ENCODE data around the gene ITPR3. TPM values are rescaled to one million over a fixed set of nuclear protein-coding genes. Genes with fewer than 3 reads are reported as not detected.

ITPR3 gene
- total RNA-seq, 2 experiments from 2014 or later: 56.6 to 83.5 TPM

DNA sequence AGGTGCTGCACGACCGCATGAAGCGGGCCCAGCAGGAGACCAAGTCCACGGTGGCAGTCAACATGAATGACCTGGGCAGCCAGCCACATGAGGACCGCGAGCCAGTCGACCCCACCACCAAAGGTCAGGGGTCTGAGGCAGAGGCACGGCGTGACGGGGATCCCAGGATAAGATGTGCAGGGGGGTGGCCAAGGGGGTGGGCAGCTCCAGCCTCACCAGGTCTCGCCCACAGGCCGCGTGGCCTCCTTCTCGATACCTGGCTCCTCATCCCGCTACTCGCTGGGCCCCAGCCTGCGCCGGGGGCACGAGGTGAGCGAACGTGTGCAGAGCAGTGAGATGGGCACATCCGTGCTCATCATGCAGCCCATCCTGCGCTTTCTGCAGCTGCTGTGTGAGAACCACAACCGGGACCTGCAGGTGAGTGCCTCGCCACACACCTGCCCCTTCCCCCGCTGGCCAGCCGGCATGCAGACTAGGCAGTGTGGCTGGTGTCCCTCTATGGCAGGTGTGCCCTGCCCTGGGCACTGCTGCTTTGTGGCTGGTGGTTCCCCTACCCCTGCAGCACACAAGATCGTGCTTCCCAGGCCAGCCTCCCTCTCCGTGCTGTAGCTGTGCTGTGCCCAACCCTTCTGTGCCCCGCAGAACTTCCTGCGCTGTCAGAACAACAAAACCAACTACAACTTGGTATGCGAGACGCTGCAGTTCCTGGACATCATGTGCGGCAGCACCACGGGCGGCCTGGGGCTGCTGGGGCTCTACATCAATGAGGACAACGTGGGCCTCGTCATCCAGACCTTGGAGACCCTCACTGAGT is 64.5 kb downstream of the ITPR3 start:
- CTCF ChIA-PET (ENCODE audit: unreplicated experiment): no interaction called here
- BruUV-seq (replicated peaks): TSS peak; percentile 64
- peaks cover 95% of the 10 kb centered on the region for H3K36me3 ChIP-seq (ENCODE audit: insufficient read depth, low read length)

DNA sequence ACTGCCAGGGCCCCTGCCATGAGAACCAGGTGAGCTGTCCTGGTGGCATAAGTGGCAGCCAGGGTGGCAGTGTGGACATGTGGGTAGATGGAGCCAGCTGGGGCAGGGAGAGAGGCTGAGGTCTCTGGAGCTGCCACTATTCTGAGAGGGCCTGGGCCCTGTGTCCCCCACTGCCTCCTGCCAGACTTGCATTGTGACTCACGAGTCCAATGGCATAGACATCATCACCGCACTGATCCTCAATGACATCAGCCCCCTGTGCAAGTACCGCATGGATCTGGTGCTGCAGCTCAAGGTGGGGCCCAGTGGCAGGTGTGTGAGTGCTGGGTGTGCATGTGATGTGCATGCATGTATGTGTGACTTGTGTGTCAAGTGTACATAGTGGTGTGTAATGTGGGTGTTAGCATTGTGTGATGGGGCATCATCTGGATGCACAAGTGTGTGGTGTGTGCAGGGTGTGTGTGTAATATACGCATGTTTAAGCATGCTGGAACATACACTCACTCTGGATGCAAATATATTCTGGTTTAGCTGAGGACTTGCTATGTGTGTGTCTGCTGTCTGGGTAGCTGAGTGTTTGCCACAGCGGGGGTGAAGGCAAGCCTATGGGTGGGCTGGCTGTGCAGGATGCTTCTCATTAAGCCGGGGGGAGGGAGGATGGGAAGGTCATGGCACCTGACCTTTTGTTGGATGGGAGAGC is 65.3 kb downstream of the ITPR3 start:
- no peaks in the 10 kb centered on the region for H3K9me3 ChIP-seq (ENCODE audit: low read length)
- H3K36me3 ChIP-seq (ENCODE audit: insufficient read depth, low read length): peaks cover 97% of the 10 kb centered on the region
- no peak overlapping the region for H3K27ac ChIP-seq (ENCODE audit: low read depth, low read length, poor library complexity, severe bottlenecking)
- H2AFZ ChIP-seq (ENCODE audit: low read length): no peak overlapping the region
- no peak for DNase-seq (ENCODE audit: low spot score)
- H3K79me2 ChIP-seq (ENCODE audit: insufficient read depth, low read depth, low read length): no peaks in the 10 kb centered on the region
- H3K9me2 ChIP-seq (ENCODE audit: insufficient read depth, low read length): no peaks in the 10 kb centered on the region
- ChIA-PET CTCF (ENCODE audit: unreplicated experiment) (interaction anchor here (0.9 kb wide), 1 partner anchor 11 kb away, joined by 5 read pairs; no protein-coding TSS in a partner anchor), POLR2A (no interaction called here)
- no peak overlapping the region for H3K4me2 ChIP-seq (ENCODE audit: low read length)
- BruUV-seq (replicated peaks): no TSS peak
- no peaks in the 10 kb centered on the region for H3K4me1 ChIP-seq (ENCODE audit: insufficient read depth, low read length, poor library complexity, severe bottlenecking)
- TF ChIP-seq, protein P1, sequence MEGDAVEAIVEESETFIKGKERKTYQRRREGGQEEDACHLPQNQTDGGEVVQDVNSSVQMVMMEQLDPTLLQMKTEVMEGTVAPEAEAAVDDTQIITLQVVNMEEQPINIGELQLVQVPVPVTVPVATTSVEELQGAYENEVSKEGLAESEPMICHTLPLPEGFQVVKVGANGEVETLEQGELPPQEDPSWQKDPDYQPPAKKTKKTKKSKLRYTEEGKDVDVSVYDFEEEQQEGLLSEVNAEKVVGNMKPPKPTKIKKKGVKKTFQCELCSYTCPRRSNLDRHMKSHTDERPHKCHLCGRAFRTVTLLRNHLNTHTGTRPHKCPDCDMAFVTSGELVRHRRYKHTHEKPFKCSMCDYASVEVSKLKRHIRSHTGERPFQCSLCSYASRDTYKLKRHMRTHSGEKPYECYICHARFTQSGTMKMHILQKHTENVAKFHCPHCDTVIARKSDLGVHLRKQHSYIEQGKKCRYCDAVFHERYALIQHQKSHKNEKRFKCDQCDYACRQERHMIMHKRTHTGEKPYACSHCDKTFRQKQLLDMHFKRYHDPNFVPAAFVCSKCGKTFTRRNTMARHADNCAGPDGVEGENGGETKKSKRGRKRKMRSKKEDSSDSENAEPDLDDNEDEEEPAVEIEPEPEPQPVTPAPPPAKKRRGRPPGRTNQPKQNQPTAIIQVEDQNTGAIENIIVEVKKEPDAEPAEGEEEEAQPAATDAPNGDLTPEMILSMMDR (conservative IDR thresholded peaks at IDR 0.05; ENCODE audit: low read length): no peak
- no peak for TF ChIP-seq EZH2phosphoT487 (IDR thresholded peaks at IDR 0.05; ENCODE audit: borderline replicate concordance, low read depth, low read length)
- no peak overlapping the region for H3K4me3 ChIP-seq (ENCODE audit: low read depth, low read length, poor library complexity, severe bottlenecking)
- H4K20me1 ChIP-seq (ENCODE audit: insufficient read depth, low read length): no peaks in the 10 kb centered on the region
- intact Hi-C loops (cut with micrococcal nuclease; ENCODE audit: unreplicated experiment): no loop called here

More for the DNA sequence above, 64.5 kb downstream of the ITPR3 start:
- no peak for TF ChIP-seq EZH2phosphoT487 (IDR thresholded peaks at IDR 0.05; ENCODE audit: borderline replicate concordance, low read depth, low read length)
- TF ChIP-seq, protein P1 (conservative IDR thresholded peaks at IDR 0.05; ENCODE audit: low read length): no peak
- intact Hi-C loops (cut with micrococcal nuclease; ENCODE audit: unreplicated experiment): no loop called here
- no peak overlapping the region for H2AFZ ChIP-seq (ENCODE audit: low read length)
- no peak overlapping the region for H3K27ac ChIP-seq (ENCODE audit: low read depth, low read length, poor library complexity, severe bottlenecking)
- H3K79me2 ChIP-seq (ENCODE audit: insufficient read depth, low read depth, low read length): no peaks in the 10 kb centered on the region
- H3K4me2 ChIP-seq (ENCODE audit: low read length): no peak overlapping the region
- H3K9me3 ChIP-seq (ENCODE audit: low read length): no peaks in the 10 kb centered on the region
- H4K20me1 ChIP-seq (ENCODE audit: insufficient read depth, low read length): no peaks in the 10 kb centered on the region
- H3K4me3 ChIP-seq (ENCODE audit: low read depth, low read length, poor library complexity, severe bottlenecking): no peak overlapping the region
- no peak for DNase-seq (ENCODE audit: low spot score)
- POLR2A ChIA-PET: no interaction called here
- no peaks in the 10 kb centered on the region for H3K9me2 ChIP-seq (ENCODE audit: insufficient read depth, low read length)
- no peaks in the 10 kb centered on the region for H3K4me1 ChIP-seq (ENCODE audit: insufficient read depth, low read length, poor library complexity, severe bottlenecking)
